HuH-7.5 (cell line): ENCODE measurements around the gene MED9.
"Not testable (repeated sequence)": the region's sequence is repeated elsewhere in the genome, so short reads cannot be mapped to it uniquely, and the experiment has no call there.

Source experiments
- DNase-seq: peaks from one replicate; pipeline ENCODE4 v3.0.0; 2011; ENCODE audit warnings: low spot score

The MED9 gene

DNA sequence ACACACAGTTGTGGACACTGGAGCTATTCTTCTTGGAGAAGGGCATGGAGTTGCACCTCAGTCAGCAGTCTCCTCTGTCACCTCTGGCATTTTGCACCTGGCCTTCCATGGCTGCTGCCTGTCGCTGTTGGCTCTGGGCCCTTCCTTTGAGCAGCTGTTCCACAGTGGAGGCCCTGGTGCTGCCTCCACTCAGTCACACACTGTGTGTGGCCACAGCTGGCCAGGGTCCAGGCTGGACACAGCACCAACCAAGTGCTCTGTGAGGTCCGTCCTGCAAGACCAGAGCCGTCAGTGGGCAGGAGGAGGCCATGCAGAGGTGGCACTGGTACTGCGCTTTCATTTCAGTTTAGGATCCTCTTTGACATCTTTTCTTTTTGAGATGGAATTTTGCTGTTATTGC, 21.6 kb upstream of the MED9 start:
- no peak for DNase-seq

DNA sequence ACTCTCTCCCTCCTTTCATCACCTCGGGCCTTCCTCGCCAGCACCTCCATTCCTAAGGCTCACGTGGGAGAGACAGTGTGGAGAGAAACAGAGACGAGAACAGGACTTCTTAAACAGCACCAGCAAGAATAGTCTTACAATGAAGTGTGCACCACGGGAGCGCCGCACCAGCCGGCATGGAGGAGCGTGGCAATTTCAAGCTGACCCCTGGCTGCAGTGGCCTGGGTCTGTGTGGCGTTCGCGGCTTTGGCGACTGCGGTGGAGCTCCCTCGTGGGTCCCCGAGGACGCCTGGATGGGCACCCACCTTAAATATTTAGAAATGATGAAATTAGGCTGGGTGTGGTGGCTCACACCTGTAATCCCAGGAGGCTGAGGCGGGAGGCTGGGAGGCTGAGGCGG, 20.5 kb upstream of the MED9 start:
- no peak for DNase-seq

DNA sequence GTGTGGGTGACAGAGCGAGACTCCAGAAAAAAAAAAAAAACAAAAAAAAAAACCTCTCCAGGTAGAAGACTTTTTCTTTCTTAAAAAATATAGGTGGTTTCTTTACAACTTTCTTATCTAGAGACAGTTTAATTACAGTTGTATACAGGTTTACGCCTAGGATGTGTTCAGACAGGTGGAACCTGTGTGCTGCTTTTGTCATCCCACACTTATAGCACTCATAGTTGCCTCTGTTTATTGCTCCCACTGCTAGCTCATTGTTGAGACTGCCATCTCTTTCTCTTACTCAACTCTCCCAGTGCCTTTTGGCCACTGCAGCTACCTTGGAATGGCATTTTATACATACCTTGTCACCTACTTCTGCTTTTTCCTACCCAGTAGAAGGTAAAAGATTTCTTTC, 19.1 kb upstream of the MED9 start:
- DNase-seq: no peak

DNA sequence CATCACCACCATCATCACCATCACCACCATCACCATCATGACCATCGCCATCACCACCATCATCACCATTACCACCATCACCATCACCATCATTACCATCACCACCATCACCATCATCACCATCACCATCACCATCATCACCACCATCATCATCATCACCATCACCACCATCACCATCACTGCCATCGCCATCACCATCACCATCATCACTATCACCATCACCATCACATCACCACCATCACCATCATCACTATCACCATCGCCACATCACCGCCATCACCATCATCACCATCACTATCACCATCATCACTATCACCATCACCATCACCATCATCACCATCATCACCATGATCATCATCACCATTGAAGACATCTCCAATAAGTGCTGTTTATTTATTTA, 16.8 kb upstream of the MED9 start:
- DNase-seq: no peak

DNA sequence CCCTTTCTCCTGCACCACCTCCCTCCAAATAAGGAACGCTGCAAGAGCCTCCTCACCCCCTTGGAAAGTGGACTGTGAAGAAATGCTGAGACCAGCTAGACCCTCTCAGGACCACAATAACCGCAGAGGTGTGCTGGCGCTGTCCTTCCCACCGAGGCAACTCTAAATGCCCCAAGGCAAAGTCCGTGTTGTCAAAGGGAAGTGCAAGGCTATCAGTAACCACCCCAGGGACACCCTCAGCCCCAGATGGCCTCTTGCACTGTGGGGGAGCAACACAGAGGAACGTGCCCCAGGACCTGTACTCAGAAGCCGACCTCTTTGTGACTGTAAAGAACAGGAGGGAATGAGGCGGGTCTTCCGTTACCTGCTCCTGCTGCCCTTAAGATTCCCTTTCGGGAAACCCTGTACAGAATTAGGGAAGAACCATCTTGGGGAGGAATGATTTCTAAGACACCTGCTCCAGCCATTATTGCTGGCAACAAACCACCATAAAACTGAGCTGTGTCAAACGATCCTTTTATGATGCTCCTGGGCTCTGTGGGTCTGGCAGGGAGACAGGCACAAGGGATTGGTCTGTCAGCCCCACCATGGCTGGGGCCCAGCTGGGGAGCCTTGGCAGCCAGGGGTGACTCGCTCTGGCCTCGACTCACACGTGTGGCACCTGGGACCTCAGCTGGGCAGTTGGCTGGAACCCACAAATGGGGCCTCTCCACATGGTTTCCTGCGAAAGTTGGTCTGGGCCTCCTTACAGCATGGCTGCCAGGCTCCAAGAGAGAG, 14.6 kb upstream of the MED9 start:
- DNase-seq: no peak

DNA sequence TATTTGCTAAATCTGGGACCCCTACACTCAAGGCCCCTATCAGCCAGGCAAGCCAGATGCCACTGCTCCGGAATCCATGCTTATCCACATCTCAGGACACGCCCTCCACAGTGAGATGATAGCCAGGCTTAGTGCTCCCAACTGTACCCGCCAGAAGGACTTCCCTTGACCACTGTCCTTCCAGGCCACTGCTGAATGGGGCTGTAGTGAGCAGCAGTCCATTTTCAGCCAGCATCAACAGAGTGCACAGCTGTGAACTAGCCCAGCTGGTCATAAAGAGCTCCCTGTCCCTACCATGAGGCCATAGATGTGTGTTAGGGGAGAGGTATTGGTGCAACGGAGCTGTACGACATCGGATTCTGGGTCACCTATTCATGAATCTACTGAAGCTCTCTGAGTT, 13.0 kb upstream of the MED9 start:
- DNase-seq: no peak

GRCh38 chr17:17465878-17466277, 10.9 kb upstream of the MED9 start:
- not testable (repeated sequence) for DNase-seq

DNA sequence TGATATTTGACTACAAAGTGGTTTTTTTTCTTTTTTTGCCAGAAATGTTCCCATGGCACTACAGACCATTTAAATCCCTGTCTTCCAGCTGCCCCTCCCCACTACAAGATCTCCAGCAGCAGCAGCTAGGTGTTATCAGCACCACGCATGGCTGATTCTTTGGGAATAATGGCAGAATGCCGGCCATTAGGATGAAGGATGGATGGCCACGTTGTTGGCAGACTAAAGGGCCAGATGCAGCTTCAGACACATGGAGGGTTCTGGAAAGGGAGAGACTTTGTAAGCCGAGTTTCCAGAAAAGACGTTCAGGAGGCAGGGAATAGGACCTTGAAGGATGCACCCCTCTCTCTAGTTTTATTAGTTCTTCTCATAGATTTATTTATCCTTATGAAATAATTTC, 10.3 kb upstream of the MED9 start:
- DNase-seq: no peak

DNA sequence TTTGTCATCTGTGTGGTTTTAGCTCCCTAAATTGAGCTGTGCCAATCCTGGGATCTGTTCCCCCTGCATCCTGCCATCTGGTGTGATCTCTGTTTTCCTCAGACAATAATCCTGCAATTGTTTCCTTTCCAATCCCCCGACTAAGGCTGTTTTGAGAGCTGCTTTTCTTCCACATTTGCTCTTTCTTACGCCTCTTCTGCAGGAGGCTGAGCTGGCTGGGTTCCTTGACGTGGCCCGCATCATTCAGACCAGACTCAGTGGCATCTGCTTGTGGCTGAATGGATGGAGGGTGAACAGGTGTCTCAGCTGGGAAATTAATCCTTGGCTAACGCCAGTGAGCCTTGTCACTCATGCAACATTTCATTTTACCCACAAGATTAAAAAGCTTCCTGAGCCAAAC, 9.8 kb upstream of the MED9 start:
- no peak for DNase-seq

- no peak for DNase-seq
These were observed 9.1 kb upstream of the MED9 start for GRCh38 chr17:17467720-17468119.

GRCh38 chr17:17468217-17469010, 8.4 kb upstream of the MED9 start:
- no peak for DNase-seq

DNA sequence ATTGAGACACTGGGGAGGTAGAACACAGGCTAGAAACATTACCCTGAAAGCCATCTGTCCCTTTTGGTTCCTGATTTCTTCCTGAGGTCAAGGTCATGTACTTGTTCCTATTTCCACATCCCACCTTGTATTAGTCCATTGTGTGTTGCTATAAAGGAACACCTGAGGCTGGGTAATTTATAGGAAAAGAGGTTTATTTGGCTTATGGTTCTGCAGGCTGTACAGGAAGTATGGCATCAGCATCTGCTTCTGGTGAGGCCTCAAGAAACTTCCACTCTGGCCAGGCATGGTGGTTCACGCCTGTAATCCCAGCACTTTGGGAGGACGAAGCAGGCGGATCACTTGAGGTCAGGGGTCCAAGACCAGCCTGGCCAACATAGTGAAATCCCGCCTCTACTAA, 7.4 kb upstream of the MED9 start:
- no peak for DNase-seq

DNA sequence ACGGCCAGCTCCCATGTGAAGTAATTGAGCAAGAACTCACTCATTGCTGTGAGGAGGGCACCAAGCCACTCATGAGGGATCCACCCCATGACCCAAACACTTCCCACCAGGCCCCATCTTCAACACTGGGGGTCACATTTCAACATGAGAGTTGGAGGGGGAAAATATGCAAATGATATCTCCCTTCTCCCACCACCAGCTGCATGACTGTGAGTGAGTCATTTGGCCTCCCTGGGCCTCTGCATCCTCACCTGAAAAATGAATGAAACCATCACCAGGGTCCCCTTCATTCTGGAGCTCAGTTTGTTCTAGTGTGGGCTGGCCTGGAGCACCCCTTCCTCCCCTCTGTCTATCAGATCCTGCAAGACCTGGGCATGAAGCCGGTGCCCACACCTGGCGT, 6.8 kb upstream of the MED9 start:
- no peak for DNase-seq

DNA sequence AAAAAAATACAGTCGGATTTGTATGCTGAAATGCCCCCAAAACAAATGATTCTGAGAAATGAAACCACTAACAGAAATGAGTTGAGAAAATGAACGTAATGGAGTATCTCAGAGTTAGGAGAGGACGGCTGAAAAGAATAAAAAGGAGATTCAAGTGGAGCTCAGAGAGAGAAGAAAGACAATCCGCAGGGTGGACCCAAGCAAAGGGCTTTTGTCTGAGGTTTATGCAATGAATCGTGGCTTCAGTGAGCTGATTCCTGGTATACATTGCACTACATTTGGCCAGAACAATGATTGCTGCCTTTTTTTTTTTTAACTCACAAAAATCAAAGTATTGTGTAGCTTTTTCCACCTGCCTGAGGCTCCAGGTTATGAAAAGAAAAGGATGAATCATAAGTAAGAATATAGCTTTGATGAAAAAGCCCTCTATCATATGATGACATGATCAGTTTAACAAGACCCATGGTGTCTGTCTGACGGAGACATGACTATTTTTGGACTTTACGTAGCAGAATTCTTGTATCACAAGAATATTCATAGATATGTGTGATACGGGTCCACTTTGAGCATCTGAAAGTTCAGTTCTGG, 4.4 kb upstream of the MED9 start:
- no peak for DNase-seq

DNA sequence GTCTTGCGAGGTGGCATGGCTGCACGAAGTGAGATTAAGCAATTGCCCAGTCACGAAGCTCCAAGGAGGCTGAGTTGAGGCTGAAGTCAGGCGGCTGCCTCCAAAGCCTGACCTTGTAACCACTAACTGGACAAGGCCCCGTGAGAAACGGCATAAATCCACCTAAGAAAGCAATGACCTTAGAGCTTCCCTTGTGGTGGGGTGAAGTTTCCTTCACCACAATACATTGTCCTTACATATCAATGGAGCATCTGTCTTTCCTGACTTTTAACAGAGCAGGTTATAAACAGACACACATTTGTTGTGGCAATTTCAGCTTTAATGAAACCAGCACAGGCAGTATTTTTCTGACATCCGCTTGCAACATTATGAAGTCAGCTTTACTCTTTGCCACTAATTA, 2.5 kb upstream of the MED9 start:
- DNase-seq: no peak

DNA sequence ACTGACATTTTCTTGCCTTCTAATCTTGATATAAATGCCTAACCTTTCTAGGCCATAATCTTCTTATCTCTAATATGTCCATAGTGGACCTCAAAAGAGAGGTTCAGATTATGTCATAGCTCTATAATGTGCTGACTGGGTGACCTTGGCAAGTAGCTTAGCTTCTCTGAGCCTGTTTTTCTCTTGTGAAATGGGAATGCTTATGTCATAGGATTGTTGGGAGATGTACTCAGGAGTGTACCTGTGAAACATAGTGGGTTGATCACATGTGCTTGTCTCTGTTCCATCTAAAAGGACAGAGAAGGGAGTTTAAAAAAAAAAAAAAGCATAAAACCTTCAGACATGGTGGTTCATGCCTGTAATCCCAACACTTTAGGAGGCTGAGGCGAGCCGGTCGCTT, 2.4 kb downstream of the MED9 start:
- DNase-seq: no peak

DNA sequence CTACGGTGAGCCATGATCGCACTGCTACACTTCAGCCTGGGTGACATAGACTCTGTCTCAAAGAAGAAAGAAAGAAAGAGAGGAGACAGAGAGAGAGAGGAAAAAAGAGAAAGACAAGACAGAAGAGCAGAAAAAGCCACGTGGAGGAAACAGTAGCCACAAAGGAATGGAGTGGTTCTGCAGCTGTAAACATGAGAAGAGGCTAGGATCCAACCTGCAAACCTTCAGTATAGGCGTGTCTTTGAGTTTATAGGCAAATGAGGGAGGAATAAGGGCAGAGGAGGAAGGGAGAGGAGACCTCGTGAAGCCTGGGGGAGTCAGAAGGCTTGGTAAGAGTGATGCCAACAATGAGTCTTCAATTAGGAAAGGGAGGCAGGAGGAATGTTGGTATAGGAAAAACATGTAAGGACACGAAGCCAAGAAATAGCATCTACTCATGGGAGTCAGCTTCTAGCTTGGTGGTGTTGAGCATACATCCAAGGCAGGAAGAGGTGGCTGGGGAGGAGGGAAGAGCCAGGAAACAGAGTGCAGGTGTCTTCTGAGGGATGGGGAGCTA, 3.9 kb downstream of the MED9 start:
- no peak for DNase-seq

DNA sequence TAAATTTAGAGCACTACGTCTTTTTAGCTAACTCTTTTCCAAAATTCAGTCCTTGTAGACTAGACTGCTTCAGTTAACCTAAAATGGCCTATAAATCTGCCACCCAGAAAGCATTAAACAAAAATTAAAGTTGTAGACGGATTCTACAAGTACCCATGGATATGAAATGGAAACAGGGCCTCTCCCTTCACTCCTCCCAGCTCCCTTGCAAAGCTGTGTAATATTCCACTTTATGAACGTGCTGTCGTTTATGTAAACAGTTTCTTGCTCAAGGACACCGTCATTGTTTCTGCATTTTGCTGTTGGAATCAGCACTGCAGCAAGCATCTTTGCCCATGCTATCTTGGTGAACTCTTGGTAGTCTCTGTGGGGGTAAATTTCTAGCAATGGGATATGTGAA, 5.1 kb downstream of the MED9 start:
- no peak for DNase-seq

GRCh38 chr17:17484451-17484899, 7.7 kb downstream of the MED9 start:
- no peak for DNase-seq

DNA sequence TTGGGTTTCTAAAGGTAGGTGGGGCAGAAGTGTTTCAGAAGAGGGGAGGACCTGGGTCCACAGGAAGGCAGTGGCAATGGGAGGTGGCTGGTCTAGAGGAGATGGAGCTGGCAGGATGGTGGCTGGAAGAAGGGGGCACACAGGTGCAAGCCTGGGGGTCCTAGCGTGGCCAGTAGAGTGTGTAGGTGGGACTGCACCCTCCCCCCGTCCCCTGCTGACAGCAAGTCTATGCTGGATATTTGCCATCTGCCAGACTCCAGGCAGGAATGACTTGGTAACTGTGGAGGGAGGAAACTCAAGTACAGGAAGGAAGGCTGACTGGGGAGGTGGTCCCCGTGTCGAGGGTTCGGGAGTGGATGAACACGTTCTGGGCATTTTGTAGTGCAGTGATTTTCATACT, 8.6 kb downstream of the MED9 start:
- DNase-seq: no peak

- not testable (repeated sequence) for DNase-seq
These were observed 9.6 kb downstream of the MED9 start for GRCh38 chr17:17486416-17486815.

- no peak for DNase-seq
These were observed 11.2 kb downstream of the MED9 start for GRCh38 chr17:17487998-17488397.

DNA sequence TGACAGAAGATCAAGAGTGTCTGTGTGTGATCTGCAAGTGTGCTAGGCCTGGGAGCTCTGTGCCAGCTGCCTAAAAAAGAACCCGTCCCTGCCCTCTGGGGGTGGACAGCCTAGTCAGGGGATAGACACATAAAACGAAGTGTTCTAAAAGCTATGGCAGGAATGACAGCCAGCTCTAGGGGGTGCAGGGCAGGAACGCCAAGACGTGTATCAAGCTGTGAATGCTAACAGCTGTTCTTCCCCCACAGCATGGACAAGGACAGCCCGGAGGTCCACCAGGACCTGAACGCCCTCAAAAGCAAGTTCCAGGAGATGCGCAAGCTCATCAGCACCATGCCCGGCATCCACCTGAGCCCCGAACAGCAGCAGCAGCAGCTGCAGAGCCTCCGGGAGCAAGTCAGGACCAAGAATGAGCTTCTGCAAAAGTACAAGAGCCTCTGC, 14.3 kb downstream of the MED9 start:
- DNase-seq: no peak
